GM12873 (cell line): ENCODE results near the gene KIF13A.

Source experiments
- CTCF ChIP-seq: IDR thresholded peaks from 2 replicates; pipeline ENCODE4 v1.5.1; 2012; ENCODE audit warnings: low read depth, mild to moderate bottlenecking, moderate library complexity, low read length, control low read depth; ENCODE audit not compliant: insufficient read depth; ENCODE audit errors: missing control alignments

KIF13A gene

GRCh38 chr6:17968876-17969275 lies 18.6 kb downstream of the KIF13A start:
- TF ChIP-seq CTCF, result no peak

- TF ChIP-seq CTCF, result no peak
Measured at GRCh38 chr6:17967668-17968518, 19.5 kb downstream of the KIF13A start.

- TF ChIP-seq CTCF, result no peak
Measured at GRCh38 chr6:17966451-17966850, 21.0 kb downstream of the KIF13A start.

- TF ChIP-seq CTCF, result no peak
Measured at GRCh38 chr6:17965397-17965796, 22.0 kb downstream of the KIF13A start.

GRCh38 chr6:17964633-17965032 lies 22.8 kb downstream of the KIF13A start:
- TF ChIP-seq CTCF, result no peak

GRCh38 chr6:17962436-17963031 lies 24.9 kb downstream of the KIF13A start:
- TF ChIP-seq CTCF, result no peak

GRCh38 chr6:17959302-17959701 lies 28.1 kb downstream of the KIF13A start:
- no peak for TF ChIP-seq CTCF
